Osteoblast (primary cell): ENCODE results near the gene FADS1. TPM values are rescaled to one million over a fixed set of nuclear protein-coding genes. Genes with fewer than 3 reads are reported as not detected.

Source experiments
- DNase-seq: peaks from one replicate; pipeline ENCODE4 v3.0.0; 2011; ENCODE audit warnings: low spot score, mixed read lengths; ENCODE audit not compliant: insufficient read length; ENCODE audit errors: missing footprints
- H2AFZ ChIP-seq: 2 replicates; pipeline ENCODE4 v1.6.0; 2011; ENCODE audit warnings: mild to moderate bottlenecking, low read length
- H3K27ac ChIP-seq: 2 replicates; pipeline ENCODE4 v1.5.1; 2011; ENCODE audit warnings: mild to moderate bottlenecking, low read depth, low read length, moderate library complexity
- H3K27me3 ChIP-seq: 2 replicates; pipeline ENCODE4 v1.6.0; 2012; ENCODE audit warnings: mild to moderate bottlenecking, control low read depth, inconsistent platforms, low read length, moderate library complexity; ENCODE audit not compliant: insufficient read depth
- H3K36me3 ChIP-seq: 2 replicates; pipeline ENCODE4 v1.5.1; 2011; ENCODE audit warnings: mild to moderate bottlenecking, low read length, control low read depth, moderate library complexity; ENCODE audit not compliant: insufficient read depth
- H3K4me1 ChIP-seq: 2 replicates; pipeline ENCODE4 v1.5.1; 2011; ENCODE audit warnings: mild to moderate bottlenecking, low read length, control low read depth, moderate library complexity; ENCODE audit not compliant: insufficient read depth
- H3K4me2 ChIP-seq: 2 replicates; pipeline ENCODE4 v1.6.0; 2011; ENCODE audit warnings: mild to moderate bottlenecking, low read length; ENCODE audit not compliant: insufficient read depth
- H3K4me3 ChIP-seq: fragments of 200-600 bp; sonication (generic); 3 replicates; pipeline ENCODE4 v1.5.1; 2012; ENCODE audit warnings: mild to moderate bottlenecking, low read length, inconsistent platforms; ENCODE audit not compliant: insufficient read depth
- H3K79me2 ChIP-seq: 2 replicates; pipeline ENCODE4 v1.6.0; 2012; ENCODE audit warnings: mild to moderate bottlenecking, low read length, control low read depth, inconsistent platforms; ENCODE audit not compliant: insufficient read depth
- H3K9me3 ChIP-seq: 2 replicates; pipeline ENCODE4 v1.5.1; 2011; ENCODE audit warnings: low read depth, low read length, control low read depth
- H4K20me1 ChIP-seq: 2 replicates; pipeline ENCODE4 v1.6.0; 2012; ENCODE audit warnings: mild to moderate bottlenecking, low read length, control low read depth; ENCODE audit not compliant: insufficient read depth
- total RNA-seq: library from RNA; depleted of rRNA; stranded (reverse); fragments of >200 nt; gene quantifications from 2 replicates; pipeline ENCODE4 v1.2.3, GENCODE V29; 2012
- TF ChIP-seq, protein P1 (sequence below): IDR thresholded peaks from 2 replicates; pipeline ENCODE4 v1.5.1; 2011; ENCODE audit warnings: mild to moderate bottlenecking, low read depth, low read length, moderate library complexity; ENCODE audit errors: extremely low read depth

Gene FADS1
- total RNA-seq, 1 donor, result 303 TPM

DNA sequence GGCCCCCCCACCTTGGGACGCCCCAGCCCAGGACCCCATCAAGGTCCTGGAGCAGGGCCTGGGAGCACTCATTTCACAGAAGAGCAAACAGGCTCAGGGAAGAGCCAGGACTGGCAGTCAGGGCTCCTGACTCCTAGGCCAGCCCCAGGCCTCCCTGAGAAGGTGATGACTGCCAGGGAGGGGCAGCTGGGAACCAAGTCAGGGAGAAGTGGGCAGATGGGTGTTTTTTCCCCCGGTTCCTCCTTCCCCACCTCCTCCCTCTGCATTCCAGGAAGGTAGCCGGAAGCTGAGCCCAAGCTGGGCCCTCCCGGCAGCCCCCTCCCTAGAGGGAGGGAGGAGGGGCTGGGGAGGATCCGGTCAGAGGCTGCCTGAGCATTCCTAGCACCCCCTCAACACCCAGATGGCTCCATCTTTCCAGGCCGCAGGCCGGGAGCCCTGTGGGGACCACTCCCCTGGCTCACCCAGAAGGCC is 44.8 kb downstream of the FADS1 start:
- Histone ChIP-seq H3K9me3 (no peaks in the 10 kb centered on the region), H3K4me1 (no peaks in the 10 kb centered on the region), H3K79me2 (no peaks in the 10 kb centered on the region), H3K27ac (no peak overlapping the region), H3K4me2 (no peak overlapping the region), H3K27me3 (no peaks in the 10 kb centered on the region), H2AFZ (no peak overlapping the region), H3K36me3 (no peaks in the 10 kb centered on the region), H3K4me3 (no peak overlapping the region), H4K20me1 (no peaks in the 10 kb centered on the region)
- DNase-seq, result peak; percentile 84
- TF ChIP-seq, protein P1, sequence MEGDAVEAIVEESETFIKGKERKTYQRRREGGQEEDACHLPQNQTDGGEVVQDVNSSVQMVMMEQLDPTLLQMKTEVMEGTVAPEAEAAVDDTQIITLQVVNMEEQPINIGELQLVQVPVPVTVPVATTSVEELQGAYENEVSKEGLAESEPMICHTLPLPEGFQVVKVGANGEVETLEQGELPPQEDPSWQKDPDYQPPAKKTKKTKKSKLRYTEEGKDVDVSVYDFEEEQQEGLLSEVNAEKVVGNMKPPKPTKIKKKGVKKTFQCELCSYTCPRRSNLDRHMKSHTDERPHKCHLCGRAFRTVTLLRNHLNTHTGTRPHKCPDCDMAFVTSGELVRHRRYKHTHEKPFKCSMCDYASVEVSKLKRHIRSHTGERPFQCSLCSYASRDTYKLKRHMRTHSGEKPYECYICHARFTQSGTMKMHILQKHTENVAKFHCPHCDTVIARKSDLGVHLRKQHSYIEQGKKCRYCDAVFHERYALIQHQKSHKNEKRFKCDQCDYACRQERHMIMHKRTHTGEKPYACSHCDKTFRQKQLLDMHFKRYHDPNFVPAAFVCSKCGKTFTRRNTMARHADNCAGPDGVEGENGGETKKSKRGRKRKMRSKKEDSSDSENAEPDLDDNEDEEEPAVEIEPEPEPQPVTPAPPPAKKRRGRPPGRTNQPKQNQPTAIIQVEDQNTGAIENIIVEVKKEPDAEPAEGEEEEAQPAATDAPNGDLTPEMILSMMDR, result no peak

DNA sequence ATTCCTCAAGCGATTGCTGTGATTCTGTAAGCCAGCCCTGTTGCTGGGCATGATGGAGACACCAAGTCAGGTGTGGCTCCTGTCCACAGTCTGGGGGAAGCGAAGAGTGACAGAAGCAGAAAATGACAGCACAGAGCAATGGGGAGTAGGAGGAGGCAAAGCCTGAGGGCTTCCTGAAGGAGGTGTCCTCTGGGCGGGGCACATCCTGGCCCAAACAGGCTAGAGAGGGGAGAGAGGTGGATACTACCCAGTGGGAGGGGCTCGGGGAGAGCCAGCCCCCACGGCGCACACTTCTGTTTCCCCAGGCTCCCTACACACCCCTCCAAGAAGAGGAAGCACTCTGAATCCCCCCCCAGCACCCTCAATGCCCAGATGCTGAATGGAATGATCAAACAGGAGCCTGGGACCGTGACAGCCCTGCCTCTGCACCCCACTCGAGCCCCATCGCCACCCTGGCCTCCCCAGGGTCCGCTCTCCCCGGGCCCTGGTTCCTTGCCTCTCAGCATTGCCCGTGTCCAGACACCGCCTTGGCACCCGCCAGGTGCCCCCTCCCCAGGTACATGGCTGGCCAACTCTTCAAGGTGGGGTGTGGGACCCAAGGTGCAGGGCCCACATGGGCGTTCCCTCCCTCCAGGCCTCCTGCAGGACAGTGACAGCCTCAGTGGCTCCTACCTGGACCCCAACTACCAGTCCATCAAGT is 45.5 kb downstream of the FADS1 start:
- Histone ChIP-seq H3K4me3 (no peak overlapping the region), H4K20me1 (no peaks in the 10 kb centered on the region), H3K27me3 (no peaks in the 10 kb centered on the region), H2AFZ (no peak overlapping the region), H3K36me3 (no peaks in the 10 kb centered on the region), H3K4me1 (no peaks in the 10 kb centered on the region), H3K79me2 (no peaks in the 10 kb centered on the region), H3K4me2 (no peak overlapping the region), H3K9me3 (no peaks in the 10 kb centered on the region), H3K27ac (no peak overlapping the region)
- DNase-seq, result peak; percentile 75
- TF ChIP-seq, protein P1, result no peak

DNA sequence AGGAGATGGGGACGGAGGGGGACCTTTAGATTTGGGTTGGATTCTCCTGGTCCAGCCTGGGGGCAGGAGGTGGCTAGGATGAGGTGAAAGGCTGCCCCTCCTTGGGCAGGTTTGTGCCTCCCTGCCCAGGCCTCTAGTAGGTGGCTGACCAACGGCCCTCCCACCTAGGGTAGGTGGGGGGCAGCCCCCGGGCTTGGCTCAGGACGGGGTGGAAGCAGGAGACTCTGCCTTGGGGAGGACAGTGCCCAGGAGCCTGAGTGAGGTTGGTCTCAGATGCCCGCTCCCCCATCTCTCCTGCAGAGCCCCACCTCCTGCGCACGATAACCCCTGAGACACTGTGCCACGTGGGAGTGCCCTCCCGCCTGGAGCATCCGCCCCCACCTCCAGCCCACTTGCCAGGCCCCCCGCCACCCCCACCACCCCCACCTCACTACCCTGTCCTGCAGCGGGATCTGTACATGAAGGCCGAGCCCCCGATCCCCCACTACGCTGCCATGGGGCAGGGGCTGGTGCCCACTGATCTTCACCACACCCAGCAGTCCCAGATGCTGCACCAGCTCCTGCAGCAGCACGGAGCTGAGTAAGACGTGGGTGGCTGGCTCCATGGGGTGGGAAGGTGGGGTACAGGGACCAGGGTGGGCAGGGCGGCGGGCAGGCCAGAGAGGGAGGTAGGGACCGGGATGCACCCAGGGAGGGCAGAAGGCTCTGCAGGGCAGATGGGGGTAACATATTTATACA is 46.7 kb downstream of the FADS1 start:
- TF ChIP-seq, protein P1, result no peak
- no peak for DNase-seq
- Histone ChIP-seq H3K27ac (no peak overlapping the region), H3K4me2 (no peak overlapping the region), H3K4me1 (no peaks in the 10 kb centered on the region), H2AFZ (no peak overlapping the region), H3K4me3 (no peak overlapping the region), H4K20me1 (no peaks in the 10 kb centered on the region), H3K9me3 (no peaks in the 10 kb centered on the region), H3K27me3 (no peaks in the 10 kb centered on the region), H3K36me3 (no peaks in the 10 kb centered on the region), H3K79me2 (no peaks in the 10 kb centered on the region)

GRCh38 chr11:61769169-61769920 is 47.5 kb downstream of the FADS1 start:
- no peak overlapping the region for H2AFZ ChIP-seq

More at GRCh38 chr11:61769169-61769920, 47.5 kb downstream of the FADS1 start:
- DNase-seq, result peak; percentile 96
- Histone ChIP-seq H3K27me3 (no peaks in the 10 kb centered on the region), H3K4me2 (no peak overlapping the region), H3K9me3 (no peaks in the 10 kb centered on the region), H4K20me1 (no peaks in the 10 kb centered on the region), H3K36me3 (no peaks in the 10 kb centered on the region), H3K4me3 (no peak overlapping the region), H3K79me2 (no peaks in the 10 kb centered on the region), H3K4me1 (no peaks in the 10 kb centered on the region), H3K27ac (no peak overlapping the region)
- TF ChIP-seq, protein P1, result peak; percentile 18
